ENCODE data around the gene GFY. TPM values are rescaled to one million over a fixed set of nuclear protein-coding genes. Genes with fewer than 3 reads are reported as not detected.
A peak's percentile ranks its signal among the peaks of the same experiment; 100 is the strongest.

GFY gene
- total RNA-seq, 2 experiments from 2014 or later, result not detected

DNA sequence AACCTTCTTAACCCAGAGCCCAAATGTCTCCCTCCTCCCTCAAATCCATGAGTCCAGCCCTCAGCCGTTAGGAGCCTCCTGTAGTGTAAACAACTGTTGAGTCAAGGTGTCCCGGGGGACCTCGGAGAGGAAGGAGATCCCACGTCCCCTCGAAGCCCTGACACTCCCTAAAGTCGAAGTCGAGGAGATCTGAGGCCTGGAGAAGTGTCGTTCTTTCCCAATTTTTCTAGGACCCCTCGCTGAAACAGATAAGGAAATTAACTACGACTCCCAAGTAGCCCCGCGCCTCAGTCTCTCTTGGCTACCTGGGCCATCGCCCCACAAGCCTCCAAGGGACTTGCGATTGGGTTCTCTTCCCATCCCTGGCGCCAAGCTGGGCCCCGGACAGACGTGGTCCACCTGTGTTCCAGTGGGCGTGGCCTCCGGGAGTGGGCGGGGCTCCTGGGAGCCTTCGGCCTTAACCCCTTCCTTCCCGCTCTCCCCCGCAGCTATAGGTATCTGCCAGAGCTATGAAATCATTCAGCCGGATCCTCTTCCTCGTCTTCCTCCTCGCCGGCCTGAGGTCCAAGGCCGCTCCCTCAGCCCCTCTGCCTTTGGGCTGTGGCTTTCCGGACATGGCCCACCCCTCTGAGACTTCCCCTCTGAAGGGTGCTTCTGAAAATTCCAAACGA lies 869 bp downstream of the GFY start:
- intact Hi-C loops (cut with micrococcal nuclease), result loop anchor here (5.0 kb wide), 1 partner anchor 34 kb away; no protein-coding TSS in a partner anchor
- ChIA-PET POLR2A (interaction anchor here (0.8 to 1.7 kb wide), 5 partner anchors 19 to 61 kb away, joined by 3 to 5 read pairs (median 3); partner anchors contain the start of genes PIH1D1 and RPL13A), CTCF (interaction anchor here (0.6 to 1.1 kb wide), 2 partner anchors 8 to 69 kb away, joined by 3 read pairs; no protein-coding TSS in a partner anchor)
- TF ChIP-seq CTCF (IDR thresholded peaks at IDR 0.05), result no peak
- H3K4me3 Mint-ChIP-seq, result no peak overlapping the region
- no peaks in the 10 kb centered on the region for H3K9me3 Mint-ChIP-seq
- H3K4me1 Mint-ChIP-seq (ENCODE audit: low read depth), result peaks cover 50% of the 10 kb centered on the region
- H3K36me3 Mint-ChIP-seq (ENCODE audit: low read depth), result no peaks in the 10 kb centered on the region
- H3K27ac Mint-ChIP-seq, result no peak overlapping the region
- H3K27me3 Mint-ChIP-seq, result peaks cover 83% of the 10 kb centered on the region
- ATAC-seq (no peak), DNase-seq (peak; percentile 65)

- TF ChIP-seq CTCF (IDR thresholded peaks at IDR 0.05), result no peak
- ChIA-PET POLR2A (interaction anchor here (0.5 to 1.7 kb wide), 3 partner anchors 18 to 1275 kb away, joined by 4 to 5 read pairs (median 4); partner anchors contain the start of gene PIH1D1), CTCF (interaction anchor here (1.1 kb wide), 1 partner anchor 10 kb away, joined by 3 read pairs; no protein-coding TSS in a partner anchor)
- H3K4me3 Mint-ChIP-seq, result no peak overlapping the region
- no peaks in the 10 kb centered on the region for H3K9me3 Mint-ChIP-seq
- peaks cover 42% of the 10 kb centered on the region for H3K4me1 Mint-ChIP-seq (ENCODE audit: low read depth)
- ATAC-seq, result no peak
- no peak overlapping the region for H3K27ac Mint-ChIP-seq
- peaks cover 80% of the 10 kb centered on the region for H3K27me3 Mint-ChIP-seq
- intact Hi-C loops (cut with micrococcal nuclease), result loop anchor here (5.0 kb wide), 1 partner anchor 35 kb away; no protein-coding TSS in a partner anchor
- DNase-seq, result no peak
- H3K36me3 Mint-ChIP-seq (ENCODE audit: low read depth), result no peaks in the 10 kb centered on the region
These were observed 2.2 kb downstream of the GFY start for GRCh38 chr19:49427339-49427738.

GRCh38 chr19:49427855-49428546 lies 2.8 kb downstream of the GFY start:
- Mint-ChIP-seq H3K9me3 (no peaks in the 10 kb centered on the region), H3K4me1 (ENCODE audit: low read depth) (peaks cover 39% of the 10 kb centered on the region), H3K4me3 (peak overlapping the region; percentile 38), H3K36me3 (ENCODE audit: low read depth) (no peaks in the 10 kb centered on the region), H3K27ac (no peak overlapping the region), H3K27me3 (peaks cover 80% of the 10 kb centered on the region)
- DNase-seq (peak; percentile 57), ATAC-seq (peak; percentile 41)
- CTCF ChIA-PET, result interaction anchor here (1.6 kb wide), 1 partner anchor 36 kb away, joined by 5 read pairs; no protein-coding TSS in a partner anchor
- intact Hi-C loops (cut with micrococcal nuclease), result loop anchor here (5.0 kb wide), 1 partner anchor 36 kb away; no protein-coding TSS in a partner anchor
- POLR2A ChIA-PET, result interaction anchor here (0.5 to 1.7 kb wide), 4 partner anchors 17 to 1276 kb away, joined by 3 to 5 read pairs (median 4); partner anchors contain the start of gene PIH1D1
- no peak for TF ChIP-seq CTCF (IDR thresholded peaks at IDR 0.05)

GRCh38 chr19:49428547-49429451 lies 3.6 kb downstream of the GFY start:
- Mint-ChIP-seq H3K36me3 (ENCODE audit: low read depth) (no peaks in the 10 kb centered on the region), H3K27ac (no peak overlapping the region), H3K27me3 (peaks cover 81% of the 10 kb centered on the region), H3K9me3 (no peaks in the 10 kb centered on the region), H3K4me3 (no peak overlapping the region), H3K4me1 (ENCODE audit: low read depth) (peaks cover 39% of the 10 kb centered on the region)
- POLR2A ChIA-PET, result interaction anchor here (1.0 to 1.9 kb wide), 4 partner anchors 12 to 96 kb away, joined by 3 to 7 read pairs (median 4); no protein-coding TSS in a partner anchor
- ATAC-seq (no peak), DNase-seq (no peak)
- intact Hi-C loops (cut with micrococcal nuclease), result loop anchor here (5.0 kb wide), 1 partner anchor 36 kb away; no protein-coding TSS in a partner anchor
- CTCF ChIA-PET, result interaction anchor here (1.2 to 2.4 kb wide), 4 partner anchors 8 to 101 kb away, joined by 3 to 6 read pairs (median 4); no protein-coding TSS in a partner anchor
- no peak for TF ChIP-seq CTCF (IDR thresholded peaks at IDR 0.05)
